22Rv1 (cell line): ENCODE data around the gene SPTSSB.

Experiments
- ZFX ChIP-seq: fragments of 450-650 bp; IDR thresholded peaks from 2 replicates; pipeline ENCODE4 v1.6.1; 2017; ENCODE audit warnings: antibody characterized with exemption, borderline replicate concordance
- TF ChIP-seq, protein P1 (sequence below): fragments of 450-650 bp; IDR thresholded peaks from 2 replicates; pipeline ENCODE4 v1.5.1; 2017; ENCODE audit warnings: mild to moderate bottlenecking

DNA sequence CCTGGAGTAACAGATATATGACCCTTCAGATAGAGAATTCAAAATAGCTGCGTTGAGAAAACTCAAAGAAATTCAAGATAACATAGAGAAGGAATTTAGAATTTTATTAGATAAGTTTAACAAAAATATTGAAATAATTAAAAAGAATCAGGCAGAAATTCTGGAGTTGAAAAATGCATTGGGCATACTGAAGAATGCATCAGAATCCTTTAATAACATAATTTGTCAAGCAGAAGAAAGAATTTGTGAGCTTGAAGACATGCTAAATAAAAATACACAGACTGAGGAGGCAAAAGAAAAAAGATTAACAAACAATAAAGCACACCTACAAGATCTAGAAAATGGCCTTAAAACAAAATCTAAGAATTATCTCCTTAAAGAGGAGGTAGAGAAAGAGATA, 50.5 kb downstream of the SPTSSB start:
- TF ChIP-seq, protein P1, sequence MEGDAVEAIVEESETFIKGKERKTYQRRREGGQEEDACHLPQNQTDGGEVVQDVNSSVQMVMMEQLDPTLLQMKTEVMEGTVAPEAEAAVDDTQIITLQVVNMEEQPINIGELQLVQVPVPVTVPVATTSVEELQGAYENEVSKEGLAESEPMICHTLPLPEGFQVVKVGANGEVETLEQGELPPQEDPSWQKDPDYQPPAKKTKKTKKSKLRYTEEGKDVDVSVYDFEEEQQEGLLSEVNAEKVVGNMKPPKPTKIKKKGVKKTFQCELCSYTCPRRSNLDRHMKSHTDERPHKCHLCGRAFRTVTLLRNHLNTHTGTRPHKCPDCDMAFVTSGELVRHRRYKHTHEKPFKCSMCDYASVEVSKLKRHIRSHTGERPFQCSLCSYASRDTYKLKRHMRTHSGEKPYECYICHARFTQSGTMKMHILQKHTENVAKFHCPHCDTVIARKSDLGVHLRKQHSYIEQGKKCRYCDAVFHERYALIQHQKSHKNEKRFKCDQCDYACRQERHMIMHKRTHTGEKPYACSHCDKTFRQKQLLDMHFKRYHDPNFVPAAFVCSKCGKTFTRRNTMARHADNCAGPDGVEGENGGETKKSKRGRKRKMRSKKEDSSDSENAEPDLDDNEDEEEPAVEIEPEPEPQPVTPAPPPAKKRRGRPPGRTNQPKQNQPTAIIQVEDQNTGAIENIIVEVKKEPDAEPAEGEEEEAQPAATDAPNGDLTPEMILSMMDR, result no peak
- no peak for TF ChIP-seq ZFX
